Gastroesophageal sphincter (tissue), 4 donors: ENCODE data around the gene CHN1. TPM values are rescaled to one million over a fixed set of nuclear protein-coding genes. Genes with fewer than 3 reads are reported as not detected.

Source experiments
- ATAC-seq: fragments of 150-250 bp; one replicate; pipeline ENCODE4 v1.9.1; 2016; ENCODE audit warnings: mild to moderate bottlenecking, moderate library complexity
- H3K27ac ChIP-seq, 4 donors: fragments of 200-600 bp; sonication (generic) in 3 of 4; 1 replicate in 3 of 4; 2 replicates in 1 of 4; pipeline ENCODE4 v1.5.1; 2016 to 2019
- H3K27me3 ChIP-seq: fragments of 200-600 bp; sonication (generic); one replicate; pipeline ENCODE4 v1.5.1; 2019
- H3K36me3 ChIP-seq, 2 donors: fragments of 200-600 bp; sonication (generic); one replicate each; pipeline ENCODE4 v1.5.1; 2019; ENCODE audit warnings: control low read depth in 1 of 2
- H3K4me1 ChIP-seq, 3 donors: fragments of 200-600 bp; sonication (generic); 1 replicate in 2 of 3; 2 replicates in 1 of 3; pipeline ENCODE4 v1.5.1; 2016 to 2019; ENCODE audit warnings: control low read depth in 2 of 3
- H3K4me3 ChIP-seq, 2 donors: fragments of 200-600 bp; sonication (generic); one replicate each; pipeline ENCODE4 v1.5.1; 2019; ENCODE audit warnings: mild to moderate bottlenecking in 1 of 2, moderate library complexity in 1 of 2
- H3K9me3 ChIP-seq, 3 donors: fragments of 200-600 bp; sonication (generic); one replicate each; pipeline ENCODE4 v1.5.1; 2017 to 2019; ENCODE audit warnings: control low read depth in 2 of 3
- CTCF ChIP-seq, 4 experiments: fragments of 200-600 bp in 2 of 4; fragments of 450-650 bp in 2 of 4; sonication (generic) in 1 of 4; IDR thresholded peaks; one replicate each; pipeline ENCODE4 v1.5.1; 2017 to 2019; ENCODE audit warnings: antibody characterized with exemption in 4 of 4, mild to moderate bottlenecking in 2 of 4, moderate library complexity in 2 of 4
- EP300 ChIP-seq: sonication (generic); formaldehyde crosslinking; IDR thresholded peaks from one replicate; pipeline ENCODE4 v1.6.1; 2017; ENCODE audit warnings: antibody characterized with exemption, mild to moderate bottlenecking
- POLR2A ChIP-seq, 2 donors: fragments of 450-650 bp; IDR thresholded peaks; one replicate each; pipeline ENCODE4 v1.6.1; 2017; ENCODE audit warnings: antibody characterized with exemption in 2 of 2, mild to moderate bottlenecking in 2 of 2, moderate library complexity in 1 of 2
- POLR2AphosphoS5 ChIP-seq: sonication (generic); formaldehyde crosslinking; IDR thresholded peaks from one replicate; pipeline ENCODE4 v1.6.1; 2017; ENCODE audit warnings: antibody characterized with exemption
- WGBS, 2 donors: methylation state at CpG; one replicate each; pipeline ENCODE4 v1.1.5; 2018; ENCODE audit warnings: low coverage in 1 of 2; 5-methylcytosine and 5-hydroxymethylcytosine counted together
- total RNA-seq, 4 donors: library from RNA; depleted of rRNA; stranded (reverse); fragments of >200 nt; gene quantifications; one replicate each; pipeline ENCODE4 v1.1.0, GENCODE V29; 2016

Gene CHN1
- total RNA-seq, 4 donors from 2014 or later = 13.3 to 35.8 (median 31.1) TPM

DNA sequence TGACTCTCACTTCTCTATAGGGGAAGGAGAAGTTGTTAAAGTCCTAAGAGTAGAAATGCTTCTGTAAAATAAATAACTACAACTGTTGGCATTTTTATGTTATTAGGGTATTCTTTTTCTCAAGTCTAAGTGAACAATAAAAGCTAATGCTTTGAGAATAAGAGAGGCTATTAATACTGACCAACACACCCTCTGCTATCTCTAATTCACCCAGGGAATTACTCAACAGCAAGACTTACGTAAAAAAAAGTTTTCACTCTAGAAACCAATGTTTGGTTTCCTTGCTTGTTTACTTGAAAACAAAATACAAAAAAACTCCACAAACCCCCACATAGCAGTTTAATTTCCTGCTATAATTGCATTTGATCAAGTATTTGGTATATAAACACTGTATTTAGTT is 25.2 kb downstream of the CHN1 start:
- Histone ChIP-seq H3K9me3 (no peaks in the 10 kb centered on the region), H3K27ac (no peak overlapping the region), H3K27me3 (no peaks in the 10 kb centered on the region), H3K4me3 (no peak overlapping the region), H3K4me1 (no peaks in the 10 kb centered on the region), H3K36me3 (no peaks in the 10 kb centered on the region)
- TF ChIP-seq EP300 (no peak), POLR2AphosphoS5 (no peak), CTCF (IDR thresholded peaks at IDR 0.05) (no peak), POLR2A (IDR thresholded peaks at IDR 0.05) (no peak)
- WGBS, 2 donors = 73 to 79% methylated on average over 1 of the region's 1 CpG
- ATAC-seq = no peak

GRCh38 chr2:174977364-174977763 is 27.8 kb downstream of the CHN1 start:
- no peak for ATAC-seq
- TF ChIP-seq POLR2A (IDR thresholded peaks at IDR 0.05) = no peak
- no peak for TF ChIP-seq EP300
- TF ChIP-seq CTCF (IDR thresholded peaks at IDR 0.05) = no peak
- Histone ChIP-seq H3K9me3 (no peaks in the 10 kb centered on the region), H3K27me3 (no peaks in the 10 kb centered on the region), H3K27ac (no peak overlapping the region), H3K4me1 (peaks cover under 1 to 3% (median under 1%) of the 10 kb centered on the region in 3 donors), H3K4me3 (no peak overlapping the region), H3K36me3 (no peaks in the 10 kb centered on the region)
- WGBS, 2 donors = 100% methylated on average over 2 of the region's 2 CpGs; no CpG with 5 or more reads in 1 of the 2 donors

- TF ChIP-seq POLR2AphosphoS5 = no peak
- no peak for TF ChIP-seq POLR2A (IDR thresholded peaks at IDR 0.05)
- TF ChIP-seq EP300 = no peak
- TF ChIP-seq CTCF (IDR thresholded peaks at IDR 0.05) = no peak
- no peak overlapping the region for H3K27ac ChIP-seq
- WGBS, 2 donors = 91 to 93% methylated on average over 4 of the region's 4 CpGs
Observed at GRCh38 chr2:174974131-174974530, 31.1 kb downstream of the CHN1 start.

GRCh38 chr2:174972924-174973323 is 32.3 kb downstream of the CHN1 start:
- Histone ChIP-seq H3K4me3 (no peak overlapping the region), H3K36me3 (no peaks in the 10 kb centered on the region), H3K9me3 (no peaks in the 10 kb centered on the region), H3K27me3 (no peaks in the 10 kb centered on the region), H3K27ac (no peak overlapping the region), H3K4me1 (peaks cover 4 to 23% (median 12%) of the 10 kb centered on the region in 3 donors)
- TF ChIP-seq EP300 = no peak
- no peak for TF ChIP-seq POLR2A (IDR thresholded peaks at IDR 0.05)
- no peak for TF ChIP-seq CTCF (IDR thresholded peaks at IDR 0.05)
- TF ChIP-seq POLR2AphosphoS5 = no peak
- no peak for ATAC-seq

More at GRCh38 chr2:174974131-174974530, 31.1 kb downstream of the CHN1 start:
- Histone ChIP-seq H3K36me3 (no peaks in the 10 kb centered on the region), H3K4me1 (peaks cover 3 to 11% (median 8%) of the 10 kb centered on the region in 3 donors), H3K27me3 (no peaks in the 10 kb centered on the region), H3K4me3 (no peak overlapping the region), H3K9me3 (no peaks in the 10 kb centered on the region)
- ATAC-seq = no peak

- H3K27ac ChIP-seq = no peak overlapping the region
- no peak for ATAC-seq
- no peak overlapping the region for H3K4me3 ChIP-seq
- TF ChIP-seq POLR2A (IDR thresholded peaks at IDR 0.05) = no peak
- no peak for TF ChIP-seq CTCF (IDR thresholded peaks at IDR 0.05)
- no peak for TF ChIP-seq POLR2AphosphoS5
- TF ChIP-seq EP300 = no peak
- H3K9me3 ChIP-seq = no peaks in the 10 kb centered on the region
- peaks cover 8 to 31% (median 19%) of the 10 kb centered on the region in 3 donors for H3K4me1 ChIP-seq
- no peaks in the 10 kb centered on the region for H3K27me3 ChIP-seq
- 41 to 48% methylated on average over 6 to 7 of the region's 7 CpGs for WGBS, 2 donors
- H3K36me3 ChIP-seq = no peaks in the 10 kb centered on the region
Observed at GRCh38 chr2:174971868-174972781, 33.1 kb downstream of the CHN1 start.
